ENCODE results near the gene DAB2IP. TPM values are rescaled to one million over a fixed set of nuclear protein-coding genes. Genes with fewer than 3 reads are reported as not detected.
"Not testable (repeated sequence)": the region's sequence is repeated elsewhere in the genome, so short reads cannot be mapped to it uniquely, and the experiment has no call there.

The DAB2IP gene
- total RNA-seq, 2 donors from 2014 or later: 70.7 to 71.0 TPM

GRCh38 chr9:121642758-121643157 is 8.7 kb upstream of the DAB2IP start:
- H3K27me3 ChIP-seq (ENCODE audit: control insufficient read depth, insufficient read depth, low read length, poor library complexity, severe bottlenecking): no peaks in the 10 kb centered on the region
- no peaks in the 10 kb centered on the region for H3K36me3 ChIP-seq (ENCODE audit: control insufficient read depth, insufficient read depth, low read length)
- H3K9me3 ChIP-seq (ENCODE audit: control insufficient read depth, low read length): no peaks in the 10 kb centered on the region
- WGBS, 2 experiments (ENCODE audit: insufficient coverage in 1 of 2, insufficient read length in 1 of 2): 83 to 87% methylated on average over 3 of the region's 3 CpGs
- peaks cover 10% of the 10 kb centered on the region for H3K4me1 Mint-ChIP-seq
- no peak for TF ChIP-seq CTCF (conservative IDR thresholded peaks at IDR 0.05)
- H3K27ac ChIP-seq (ENCODE audit: low read depth, low read length): no peak overlapping the region
- H3K9me3 Mint-ChIP-seq: no peaks in the 10 kb centered on the region
- no peaks in the 10 kb centered on the region for H3K27me3 Mint-ChIP-seq (ENCODE audit: insufficient read depth)
- no peak overlapping the region for H3K4me3 Mint-ChIP-seq
- no peak overlapping the region for H3K9ac ChIP-seq (ENCODE audit: extremely low read depth, low read length, poor library complexity, severe bottlenecking)
- H3K36me3 Mint-ChIP-seq (ENCODE audit: low read depth): no peaks in the 10 kb centered on the region
- no peak for DNase-seq
- H3K4me3 ChIP-seq (ENCODE audit: low read length): no peak overlapping the region
- H3K4me1 ChIP-seq (ENCODE audit: control insufficient read depth, insufficient read depth, low read length): peaks cover 3% of the 10 kb centered on the region
- H3K27ac Mint-ChIP-seq: no peak overlapping the region

- Mint-ChIP-seq H3K27me3 (ENCODE audit: insufficient read depth) (peaks cover 1% of the 10 kb centered on the region), H3K4me1 (peaks cover 13% of the 10 kb centered on the region), H3K4me3 (no peak overlapping the region), H3K9me3 (no peaks in the 10 kb centered on the region), H3K36me3 (ENCODE audit: low read depth) (no peaks in the 10 kb centered on the region), H3K27ac (no peak overlapping the region)
- no peak overlapping the region for H3K9ac ChIP-seq (ENCODE audit: extremely low read depth, low read length, poor library complexity, severe bottlenecking)
- peaks cover 3% of the 10 kb centered on the region for H3K4me1 ChIP-seq (ENCODE audit: control insufficient read depth, insufficient read depth, low read length)
- no peaks in the 10 kb centered on the region for H3K36me3 ChIP-seq (ENCODE audit: control insufficient read depth, insufficient read depth, low read length)
- WGBS, 2 experiments (ENCODE audit: insufficient coverage in 1 of 2, insufficient read length in 1 of 2): 95 to 96% methylated on average over 3 of the region's 3 CpGs
- H3K4me3 ChIP-seq (ENCODE audit: low read length): no peak overlapping the region
- H3K27me3 ChIP-seq (ENCODE audit: control insufficient read depth, insufficient read depth, low read length, poor library complexity, severe bottlenecking): no peaks in the 10 kb centered on the region
- DNase-seq: no peak
- no peaks in the 10 kb centered on the region for H3K9me3 ChIP-seq (ENCODE audit: control insufficient read depth, low read length)
- no peak overlapping the region for H3K27ac ChIP-seq (ENCODE audit: low read depth, low read length)
- TF ChIP-seq CTCF (conservative IDR thresholded peaks at IDR 0.05): no peak
These were observed 8.0 kb upstream of the DAB2IP start for GRCh38 chr9:121643473-121643872.

GRCh38 chr9:121644040-121644439 is 7.4 kb upstream of the DAB2IP start:
- peaks cover 19% of the 10 kb centered on the region for H3K4me1 Mint-ChIP-seq
- 93 to 96% methylated on average over 6 to 10 of the region's 10 CpGs for WGBS, 2 experiments (ENCODE audit: insufficient coverage in 1 of 2, insufficient read length in 1 of 2)

GRCh38 chr9:121645003-121645402 is 6.4 kb upstream of the DAB2IP start:
- no peak overlapping the region for H3K4me3 Mint-ChIP-seq
- no peak for DNase-seq
- peaks cover 13% of the 10 kb centered on the region for H3K4me1 ChIP-seq (ENCODE audit: control insufficient read depth, insufficient read depth, low read length)
- TF ChIP-seq CTCF (conservative IDR thresholded peaks at IDR 0.05): no peak
- H3K9me3 ChIP-seq (ENCODE audit: control insufficient read depth, low read length): no peaks in the 10 kb centered on the region
- peaks cover 1% of the 10 kb centered on the region for H3K27me3 Mint-ChIP-seq (ENCODE audit: insufficient read depth)
- no peaks in the 10 kb centered on the region for H3K27me3 ChIP-seq (ENCODE audit: control insufficient read depth, insufficient read depth, low read length, poor library complexity, severe bottlenecking)
- no peaks in the 10 kb centered on the region for H3K36me3 Mint-ChIP-seq (ENCODE audit: low read depth)
- H3K36me3 ChIP-seq (ENCODE audit: control insufficient read depth, insufficient read depth, low read length): no peaks in the 10 kb centered on the region
- H3K4me1 Mint-ChIP-seq: peaks cover 28% of the 10 kb centered on the region
- no peak overlapping the region for H3K4me3 ChIP-seq (ENCODE audit: low read length)
- H3K9ac ChIP-seq (ENCODE audit: extremely low read depth, low read length, poor library complexity, severe bottlenecking): no peak overlapping the region
- H3K27ac Mint-ChIP-seq: no peak overlapping the region
- no peak overlapping the region for H3K27ac ChIP-seq (ENCODE audit: low read depth, low read length)
- H3K9me3 Mint-ChIP-seq: no peaks in the 10 kb centered on the region
- WGBS, 2 experiments (ENCODE audit: insufficient coverage in 1 of 2, insufficient read length in 1 of 2): 79% methylated on average over 4 of the region's 4 CpGs; no CpG with 5 or more reads in 1 of the 2 experiments

More at GRCh38 chr9:121644040-121644439, 7.4 kb upstream of the DAB2IP start:
- H3K36me3 Mint-ChIP-seq (ENCODE audit: low read depth); DNase-seq; H3K36me3 ChIP-seq (ENCODE audit: control insufficient read depth, insufficient read depth, low read length); H3K9ac ChIP-seq (ENCODE audit: extremely low read depth, low read length, poor library complexity, severe bottlenecking); H3K27ac Mint-ChIP-seq; H3K4me3 Mint-ChIP-seq; H3K27me3 Mint-ChIP-seq (ENCODE audit: insufficient read depth); H3K4me3 ChIP-seq (ENCODE audit: low read length); H3K9me3 Mint-ChIP-seq; H3K4me1 ChIP-seq (ENCODE audit: control insufficient read depth, insufficient read depth, low read length); H3K9me3 ChIP-seq (ENCODE audit: control insufficient read depth, low read length); H3K27me3 ChIP-seq (ENCODE audit: control insufficient read depth, insufficient read depth, low read length, poor library complexity, severe bottlenecking); H3K27ac ChIP-seq (ENCODE audit: low read depth, low read length): not testable (repeated sequence)
